ENCODE results near the gene PDSS2. TPM values are rescaled to one million over a fixed set of nuclear protein-coding genes. Genes with fewer than 3 reads are reported as not detected.
A peak's percentile ranks its signal among the peaks of the same experiment; 100 is the strongest.
"Not testable (repeated sequence)": the region's sequence is repeated elsewhere in the genome, so short reads cannot be mapped to it uniquely, and the experiment has no call there.

The PDSS2 gene
- total RNA-seq, 1 experiment from 2014 or later: 12.5 TPM

DNA sequence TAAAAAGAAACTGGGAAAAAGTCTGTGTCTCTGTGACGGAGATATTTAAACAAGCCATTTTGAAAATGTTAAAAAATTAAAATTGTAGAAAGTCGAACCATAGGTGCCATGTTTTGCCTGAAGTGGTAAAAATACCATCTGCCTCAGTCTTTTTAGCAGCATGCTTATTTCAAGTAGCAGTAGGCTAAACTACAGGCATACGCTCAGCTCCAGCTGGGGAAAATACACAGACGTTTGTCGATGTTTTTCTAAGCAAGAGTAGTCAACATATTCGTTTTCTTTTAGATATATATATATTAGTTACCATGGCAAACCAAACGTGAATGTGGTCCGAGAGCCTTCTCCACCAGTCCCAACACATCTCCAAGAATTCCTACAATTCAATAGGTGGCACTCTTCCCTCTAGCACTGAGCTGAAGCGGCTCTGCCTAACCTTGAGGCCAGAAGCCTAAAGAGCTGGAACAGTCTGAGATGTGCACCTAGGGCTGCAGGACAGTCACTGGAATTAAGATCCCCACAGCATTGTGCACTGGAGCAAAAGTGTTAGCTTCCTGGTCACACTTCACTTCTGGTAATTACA is 273.9 kb downstream of the PDSS2 start:
- no peak overlapping the region for H3K4me3 ChIP-seq (ENCODE audit: insufficient read depth, low read depth, low read length)
- DNase-seq: peak; percentile 50
- H3K27me3 ChIP-seq (ENCODE audit: control insufficient read depth, insufficient read depth, low read length): no peaks in the 10 kb centered on the region
- no peaks in the 10 kb centered on the region for H3K36me3 ChIP-seq (replicated peaks; ENCODE audit: control insufficient read depth, insufficient read depth, low read length)

DNA sequence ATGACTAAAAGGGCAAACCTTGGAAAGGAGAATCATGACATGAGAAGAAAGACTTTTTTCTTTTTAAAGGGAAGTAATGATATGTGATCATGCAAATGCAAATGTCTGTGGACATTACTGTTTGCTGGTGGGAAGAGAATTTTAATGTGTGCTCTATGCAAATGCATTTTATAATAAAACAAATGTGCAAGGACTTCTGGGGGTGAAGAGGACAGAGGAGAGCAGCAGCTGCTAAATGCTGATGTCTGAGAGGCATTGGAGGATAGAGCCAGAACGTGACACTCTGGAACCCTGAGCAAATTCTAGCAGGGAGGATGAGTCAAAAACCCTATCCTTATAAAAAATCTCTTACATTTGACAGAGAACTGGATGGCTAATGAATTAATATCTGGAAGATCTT is 274.9 kb downstream of the PDSS2 start:
- H3K4me3 ChIP-seq (ENCODE audit: insufficient read depth, low read depth, low read length): no peak overlapping the region
- H3K27me3 ChIP-seq (ENCODE audit: control insufficient read depth, insufficient read depth, low read length): no peaks in the 10 kb centered on the region
- no peaks in the 10 kb centered on the region for H3K36me3 ChIP-seq (replicated peaks; ENCODE audit: control insufficient read depth, insufficient read depth, low read length)
- DNase-seq: no peak

DNA sequence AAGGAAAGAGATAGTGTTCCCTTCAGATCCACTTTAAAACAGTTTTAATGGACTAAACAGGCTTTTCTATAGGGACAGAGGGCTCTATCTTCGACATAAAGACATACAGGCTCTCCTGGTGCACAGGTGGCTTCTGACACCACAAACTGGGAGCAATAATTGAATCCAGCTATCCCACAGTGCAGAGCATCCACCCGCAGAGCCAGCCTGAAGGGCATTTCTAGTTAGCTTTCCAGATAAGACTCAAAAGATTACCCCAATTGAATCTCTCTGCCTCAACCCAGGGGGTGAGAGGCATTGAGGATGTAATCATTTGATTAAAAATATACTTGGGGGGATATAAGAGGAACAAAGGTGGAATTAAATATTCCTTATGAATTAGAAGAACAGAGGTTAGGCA is 279.3 kb downstream of the PDSS2 start:
- Histone ChIP-seq H3K36me3 (replicated peaks; ENCODE audit: control insufficient read depth, insufficient read depth, low read length) (no peaks in the 10 kb centered on the region), H3K27me3 (ENCODE audit: control insufficient read depth, insufficient read depth, low read length) (no peaks in the 10 kb centered on the region), H3K4me3 (ENCODE audit: insufficient read depth, low read depth, low read length) (no peak overlapping the region)
- DNase-seq: no peak

DNA sequence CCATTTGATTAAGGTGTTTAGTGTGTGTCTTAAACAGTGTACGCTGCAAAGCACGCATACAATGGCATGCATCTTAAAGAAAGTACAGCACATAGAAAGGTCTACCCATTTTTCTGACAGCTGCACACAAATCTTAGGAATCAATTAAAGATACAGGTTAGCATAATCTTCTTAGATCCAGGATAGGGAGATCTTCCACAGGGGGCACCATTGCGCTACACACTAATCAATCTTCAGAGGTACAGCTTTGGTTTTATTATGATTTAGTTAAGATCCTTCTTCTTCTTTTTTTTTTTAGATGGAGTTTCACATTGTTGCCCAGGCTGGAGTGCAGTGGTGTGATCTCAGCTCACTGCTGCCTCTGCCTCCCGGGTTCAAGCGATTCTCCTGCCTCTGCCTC is 280.4 kb downstream of the PDSS2 start:
- Histone ChIP-seq H3K36me3 (replicated peaks; ENCODE audit: control insufficient read depth, insufficient read depth, low read length) (no peaks in the 10 kb centered on the region), H3K27me3 (ENCODE audit: control insufficient read depth, insufficient read depth, low read length) (no peaks in the 10 kb centered on the region), H3K4me3 (ENCODE audit: insufficient read depth, low read depth, low read length) (no peak overlapping the region)
- DNase-seq: peak; percentile 19

DNA sequence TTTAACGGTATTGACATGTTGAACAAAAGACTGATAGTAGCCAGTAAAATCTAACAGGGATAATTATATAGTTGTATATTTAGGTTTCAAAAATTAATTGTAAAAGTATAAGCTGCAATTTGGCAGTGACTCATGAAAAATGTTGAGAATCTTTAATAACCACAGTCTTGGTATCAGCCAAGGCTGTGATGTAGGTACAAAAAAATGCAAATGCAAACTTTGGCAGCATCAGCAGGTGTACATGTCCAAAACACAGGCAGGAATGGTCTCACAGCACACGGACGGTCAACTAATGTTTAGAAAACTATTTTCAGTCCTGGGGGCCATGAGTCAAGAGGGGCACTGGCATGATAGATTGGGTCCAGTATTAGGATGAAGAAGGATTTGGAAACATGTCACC is 285.6 kb downstream of the PDSS2 start:
- H3K36me3 ChIP-seq (replicated peaks; ENCODE audit: control insufficient read depth, insufficient read depth, low read length): no peaks in the 10 kb centered on the region
- no peak for DNase-seq
- no peaks in the 10 kb centered on the region for H3K27me3 ChIP-seq (ENCODE audit: control insufficient read depth, insufficient read depth, low read length)
- H3K4me3 ChIP-seq (ENCODE audit: insufficient read depth, low read depth, low read length): no peak overlapping the region

DNA sequence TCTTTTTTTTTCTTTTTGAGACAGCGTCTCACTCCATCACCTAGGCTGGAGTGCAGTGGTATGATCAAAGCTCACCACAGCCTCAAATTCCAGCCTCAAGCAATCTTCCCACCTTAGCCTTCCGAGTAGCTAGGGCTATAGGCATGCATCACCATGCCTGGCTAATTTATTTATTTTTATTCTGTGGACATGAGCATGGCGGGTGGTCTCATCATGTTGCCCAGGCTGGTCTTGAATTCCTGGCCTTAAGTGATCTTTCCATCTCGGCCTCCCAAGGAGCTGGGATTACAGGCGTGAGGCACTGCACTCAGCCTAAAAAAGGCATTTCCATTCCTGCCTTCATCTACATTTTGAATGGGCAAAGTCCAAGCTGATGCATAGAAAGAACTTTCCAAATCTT is 287.9 kb downstream of the PDSS2 start:
- Histone ChIP-seq H3K36me3 (replicated peaks; ENCODE audit: control insufficient read depth, insufficient read depth, low read length) (no peaks in the 10 kb centered on the region), H3K27me3 (ENCODE audit: control insufficient read depth, insufficient read depth, low read length) (no peaks in the 10 kb centered on the region), H3K4me3 (ENCODE audit: insufficient read depth, low read depth, low read length) (no peak overlapping the region)
- DNase-seq: no peak

DNA sequence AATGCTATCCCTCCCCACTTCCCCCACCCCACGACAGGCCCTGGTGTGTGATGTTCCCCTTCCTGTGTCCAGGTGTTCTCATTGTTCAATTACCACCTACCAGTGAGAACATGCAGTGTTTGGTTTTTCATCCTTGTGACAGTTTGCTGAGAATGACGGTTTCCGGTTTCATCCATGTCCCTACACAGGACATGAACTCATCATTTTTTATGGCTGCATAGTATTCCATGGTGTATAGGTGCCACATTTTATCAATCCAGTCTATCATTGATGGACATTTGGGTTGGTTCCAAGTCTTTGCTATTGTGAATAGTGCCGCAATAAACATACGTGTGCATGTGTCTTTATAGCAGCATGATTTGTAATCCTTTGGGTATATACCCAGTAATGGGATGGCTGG is 295.1 kb downstream of the PDSS2 start:
- H3K27me3 ChIP-seq (ENCODE audit: control insufficient read depth, insufficient read depth, low read length); DNase-seq; H3K36me3 ChIP-seq (replicated peaks; ENCODE audit: control insufficient read depth, insufficient read depth, low read length); H3K4me3 ChIP-seq (ENCODE audit: insufficient read depth, low read depth, low read length): not testable (repeated sequence)

DNA sequence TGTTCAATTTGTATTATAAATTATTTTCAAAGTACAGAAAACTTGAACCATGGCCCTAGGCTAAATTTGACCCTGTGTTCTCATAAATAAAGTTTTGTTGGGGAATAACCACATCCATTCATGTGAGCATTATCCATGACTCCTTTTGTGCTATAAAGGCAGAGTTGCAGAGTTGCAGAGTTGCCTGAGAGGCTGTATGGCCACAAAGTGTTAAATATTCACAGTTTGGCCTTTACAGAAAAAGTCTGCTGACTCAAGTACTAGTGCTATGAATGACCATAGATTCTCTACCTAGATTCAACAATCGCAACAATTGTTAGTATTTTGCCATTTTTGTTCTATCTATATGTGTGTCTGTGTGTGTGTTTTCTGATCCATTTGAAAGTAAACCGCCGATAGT is 297.8 kb downstream of the PDSS2 start:
- Histone ChIP-seq H3K36me3 (replicated peaks; ENCODE audit: control insufficient read depth, insufficient read depth, low read length) (no peaks in the 10 kb centered on the region), H3K4me3 (ENCODE audit: insufficient read depth, low read depth, low read length) (no peak overlapping the region), H3K27me3 (ENCODE audit: control insufficient read depth, insufficient read depth, low read length) (no peaks in the 10 kb centered on the region)
- no peak for DNase-seq

DNA sequence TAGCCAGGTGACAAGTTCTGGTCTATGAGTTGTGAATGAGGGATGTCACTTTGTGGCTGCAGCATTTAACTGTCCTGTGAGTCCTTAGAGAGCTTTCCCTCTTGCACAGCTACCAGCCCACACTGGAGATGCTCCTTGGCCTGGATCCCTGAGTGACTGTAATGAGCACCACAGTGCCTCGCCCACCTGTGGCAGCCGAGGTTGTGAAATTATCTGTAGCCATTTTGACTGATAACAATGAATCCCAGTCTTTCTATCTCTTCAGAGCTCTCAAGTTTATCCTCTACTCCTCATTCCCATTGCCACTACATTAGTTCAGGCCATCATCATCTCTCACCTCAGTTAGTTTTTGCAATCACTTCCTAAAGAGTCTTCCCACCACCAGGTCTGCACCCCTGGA is 302.7 kb downstream of the PDSS2 start:
- Histone ChIP-seq H3K4me3 (ENCODE audit: insufficient read depth, low read depth, low read length) (no peak overlapping the region), H3K27me3 (ENCODE audit: control insufficient read depth, insufficient read depth, low read length) (no peaks in the 10 kb centered on the region), H3K36me3 (replicated peaks; ENCODE audit: control insufficient read depth, insufficient read depth, low read length) (no peaks in the 10 kb centered on the region)
- DNase-seq: no peak

DNA sequence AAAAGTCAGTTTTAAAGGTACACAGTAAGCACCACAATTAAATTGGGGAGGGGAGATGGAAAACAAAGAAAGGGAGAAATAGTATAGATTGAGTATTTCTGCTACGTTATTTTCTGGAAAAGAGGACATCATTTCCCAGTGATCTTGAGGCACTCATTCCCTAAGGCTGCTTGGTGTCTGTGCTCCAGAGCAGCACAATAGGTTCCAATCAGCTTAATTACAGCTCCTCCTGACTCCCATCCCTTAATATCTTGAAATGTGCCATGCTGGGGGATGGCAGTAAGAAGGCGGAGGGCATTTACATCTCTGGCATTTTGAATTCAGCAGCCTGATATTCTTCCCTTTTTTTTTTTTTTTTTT is 304.6 kb downstream of the PDSS2 start:
- Histone ChIP-seq H3K27me3 (ENCODE audit: control insufficient read depth, insufficient read depth, low read length) (no peaks in the 10 kb centered on the region), H3K36me3 (replicated peaks; ENCODE audit: control insufficient read depth, insufficient read depth, low read length) (no peaks in the 10 kb centered on the region), H3K4me3 (ENCODE audit: insufficient read depth, low read depth, low read length) (no peak overlapping the region)
- DNase-seq: no peak

DNA sequence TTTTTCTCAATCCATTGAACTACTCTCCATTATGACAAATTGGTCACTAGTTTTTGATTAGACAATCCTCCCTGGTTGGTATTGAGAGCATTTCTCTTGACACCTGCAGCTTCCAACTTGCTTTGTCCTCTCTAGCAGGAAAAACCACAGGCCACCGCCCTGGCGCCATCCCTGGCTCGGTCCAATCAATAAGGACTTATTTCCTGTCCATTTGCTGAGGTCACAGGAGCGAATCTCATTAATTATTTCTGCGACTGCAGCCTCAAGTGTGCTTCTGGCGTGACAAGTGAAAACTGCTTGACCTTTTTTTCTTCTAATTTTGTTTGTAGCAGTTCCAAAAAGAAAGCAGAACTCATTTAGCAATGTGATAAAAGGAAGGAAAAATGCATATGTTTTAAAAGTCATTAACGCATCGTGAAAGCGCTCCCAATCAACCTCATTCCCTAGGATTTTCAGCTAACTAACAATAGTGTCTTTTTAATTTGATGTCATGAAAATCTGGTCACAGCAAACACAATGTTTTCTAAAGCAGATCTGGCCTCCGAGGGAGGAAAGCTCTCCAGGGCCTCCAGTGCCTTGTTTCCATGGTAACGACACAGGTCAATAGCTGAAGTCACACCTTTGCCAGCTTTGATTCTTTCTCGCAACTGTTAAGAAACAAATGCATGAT is 305.1 kb downstream of the PDSS2 start:
- peak; percentile 78 for DNase-seq
- Histone ChIP-seq H3K27me3 (ENCODE audit: control insufficient read depth, insufficient read depth, low read length) (no peaks in the 10 kb centered on the region), H3K36me3 (replicated peaks; ENCODE audit: control insufficient read depth, insufficient read depth, low read length) (no peaks in the 10 kb centered on the region), H3K4me3 (ENCODE audit: insufficient read depth, low read depth, low read length) (no peak overlapping the region)

DNA sequence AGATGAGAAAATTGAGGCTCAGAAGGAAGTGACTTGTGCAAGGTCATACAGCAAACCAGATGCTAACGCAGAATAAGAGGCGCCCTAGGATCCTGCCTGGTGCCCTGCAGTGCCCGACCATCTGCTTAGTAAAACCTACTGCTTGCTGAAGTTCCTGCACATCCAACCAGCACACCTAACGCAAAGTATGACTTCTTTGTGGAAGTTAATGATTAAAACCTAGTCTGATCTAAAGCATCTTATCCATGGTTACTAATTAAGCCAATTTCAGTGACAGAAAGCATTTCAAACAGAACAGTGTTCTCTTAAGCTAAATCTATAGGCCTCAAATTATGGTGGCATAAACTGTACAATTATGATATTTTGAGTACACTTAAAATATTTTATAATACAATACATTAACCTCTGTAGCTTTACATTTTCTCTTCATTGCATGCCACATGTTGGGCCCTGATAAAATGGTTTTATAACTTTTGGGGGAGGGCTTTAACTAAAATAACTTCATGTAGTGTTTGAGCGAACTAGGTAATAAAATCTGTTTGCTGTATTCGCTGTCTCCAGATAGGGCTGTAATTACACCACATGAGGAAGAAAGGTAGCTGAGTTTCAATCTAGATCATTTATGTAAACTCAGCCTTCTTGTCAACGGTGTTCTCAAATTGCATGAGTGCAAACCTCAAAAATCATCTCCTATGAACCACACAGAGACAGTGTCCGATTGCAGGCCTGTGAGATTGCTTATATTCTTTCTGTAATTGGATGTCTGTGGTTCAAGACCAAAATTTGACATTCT is 306.5 kb downstream of the PDSS2 start:
- no peak overlapping the region for H3K4me3 ChIP-seq (ENCODE audit: insufficient read depth, low read depth, low read length)
- H3K36me3 ChIP-seq (replicated peaks; ENCODE audit: control insufficient read depth, insufficient read depth, low read length): no peaks in the 10 kb centered on the region
- no peaks in the 10 kb centered on the region for H3K27me3 ChIP-seq (ENCODE audit: control insufficient read depth, insufficient read depth, low read length)
- DNase-seq: no peak

DNA sequence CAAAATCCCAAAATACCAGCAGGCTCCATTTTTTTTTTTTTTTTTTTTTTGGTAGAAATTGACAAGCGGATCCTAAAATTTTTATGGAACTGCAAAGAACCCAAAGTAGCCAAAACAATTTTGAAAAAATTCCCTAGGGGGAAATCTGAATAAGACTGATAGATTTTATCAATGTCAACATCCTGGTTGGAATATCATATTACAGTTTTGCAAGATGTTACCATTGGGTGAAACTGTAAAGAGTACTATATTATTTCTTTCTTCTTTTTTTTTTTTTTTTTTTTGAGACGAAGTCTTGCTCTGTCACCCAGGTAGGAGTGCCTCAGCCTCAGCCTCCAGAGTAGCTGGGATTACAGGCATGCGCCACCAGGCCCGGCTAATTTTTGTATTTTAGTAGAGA is 314.7 kb downstream of the PDSS2 start:
- Histone ChIP-seq H3K36me3 (replicated peaks; ENCODE audit: control insufficient read depth, insufficient read depth, low read length) (no peaks in the 10 kb centered on the region), H3K27me3 (ENCODE audit: control insufficient read depth, insufficient read depth, low read length) (no peaks in the 10 kb centered on the region), H3K4me3 (ENCODE audit: insufficient read depth, low read depth, low read length) (no peak overlapping the region)
- DNase-seq: no peak

DNA sequence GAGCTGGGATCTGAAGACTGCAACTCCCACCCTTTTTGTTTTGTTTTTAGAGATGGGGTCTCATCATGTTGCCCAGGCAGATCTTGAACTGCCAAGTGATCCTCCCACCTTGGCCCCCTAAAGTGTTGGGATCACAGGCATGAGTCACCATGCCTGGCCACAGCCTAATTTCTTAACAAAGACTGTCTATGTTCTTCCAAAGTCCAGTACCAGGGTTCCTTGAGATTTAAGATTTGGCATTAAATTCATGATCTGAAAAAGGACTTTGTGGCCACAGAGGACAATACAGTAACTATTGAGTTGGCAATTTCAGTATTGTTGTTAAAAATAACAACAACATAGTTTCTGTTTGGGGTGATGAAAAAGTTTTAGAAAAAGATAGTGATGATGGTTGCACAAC is 315.4 kb downstream of the PDSS2 start:
- Histone ChIP-seq H3K27me3 (ENCODE audit: control insufficient read depth, insufficient read depth, low read length) (no peaks in the 10 kb centered on the region), H3K4me3 (ENCODE audit: insufficient read depth, low read depth, low read length) (no peak overlapping the region), H3K36me3 (replicated peaks; ENCODE audit: control insufficient read depth, insufficient read depth, low read length) (no peaks in the 10 kb centered on the region)
- DNase-seq: no peak

DNA sequence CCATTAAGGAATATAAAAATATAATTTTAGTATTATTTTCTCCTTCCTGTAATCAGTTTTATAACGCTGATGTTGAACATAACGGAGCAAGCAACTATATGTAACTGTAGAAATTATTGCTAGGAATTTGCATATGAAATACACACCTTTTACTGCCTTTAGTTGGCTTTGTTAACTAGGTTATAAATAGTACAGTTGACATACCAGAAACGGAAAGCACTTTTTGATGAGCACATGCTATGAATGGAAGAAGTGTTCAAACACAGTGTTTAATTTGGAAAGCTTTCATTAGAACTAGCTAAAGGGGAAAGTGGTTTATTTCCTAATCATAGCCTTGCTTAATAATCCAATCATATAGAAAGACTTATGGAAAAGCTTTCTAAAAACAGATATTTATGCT is 318.8 kb downstream of the PDSS2 start:
- H3K27me3 ChIP-seq (ENCODE audit: control insufficient read depth, insufficient read depth, low read length): no peaks in the 10 kb centered on the region
- no peak overlapping the region for H3K4me3 ChIP-seq (ENCODE audit: insufficient read depth, low read depth, low read length)
- DNase-seq: no peak
- no peaks in the 10 kb centered on the region for H3K36me3 ChIP-seq (replicated peaks; ENCODE audit: control insufficient read depth, insufficient read depth, low read length)
